DMS79 (cell line): ENCODE results near the gene UBAC2.

Experiments
- DNase-seq: peaks from one replicate; lab custom pipeline; 2025; lab: John Stamatoyannopoulos, UW

The UBAC2 gene

DNA sequence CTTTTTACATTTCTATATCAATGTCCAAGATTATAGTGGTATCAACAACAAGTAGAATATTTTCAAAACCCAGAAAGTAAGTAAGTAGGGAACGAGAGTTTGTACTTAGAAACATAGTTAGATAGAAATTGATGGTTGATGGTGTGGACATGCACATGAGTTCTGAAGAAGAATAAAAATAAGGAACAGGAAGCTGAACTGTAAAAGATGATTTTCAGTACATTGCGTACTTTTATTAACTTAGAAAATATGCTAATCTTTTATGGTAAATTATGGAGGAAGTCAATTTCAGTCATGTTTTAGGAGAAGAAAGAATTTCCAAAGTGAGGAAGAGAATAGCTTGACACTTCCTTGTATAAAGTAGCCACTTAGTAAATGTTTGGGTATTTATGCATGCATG, 69.9 kb downstream of the UBAC2 start:
- DNase-seq, result no peak

DNA sequence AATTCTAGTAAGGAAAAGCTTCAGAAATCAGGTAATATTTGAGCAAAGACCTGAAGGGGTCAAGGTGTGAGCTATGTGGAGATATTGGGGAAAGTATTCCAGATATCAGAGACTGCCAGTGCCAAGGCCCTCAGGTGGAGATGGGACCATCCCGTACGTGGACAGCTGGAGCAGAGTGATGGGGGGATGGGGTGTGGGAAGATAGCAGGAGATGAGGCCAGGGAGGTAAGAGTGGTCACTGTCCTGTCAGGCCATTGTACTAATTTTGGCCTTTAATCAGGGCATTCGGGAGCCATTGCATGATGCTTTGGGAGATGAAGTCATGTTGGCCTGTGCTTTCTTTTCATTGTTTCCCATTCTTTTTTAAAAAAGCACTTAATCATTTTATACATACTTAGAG, 70.6 kb downstream of the UBAC2 start:
- no peak for DNase-seq

DNA sequence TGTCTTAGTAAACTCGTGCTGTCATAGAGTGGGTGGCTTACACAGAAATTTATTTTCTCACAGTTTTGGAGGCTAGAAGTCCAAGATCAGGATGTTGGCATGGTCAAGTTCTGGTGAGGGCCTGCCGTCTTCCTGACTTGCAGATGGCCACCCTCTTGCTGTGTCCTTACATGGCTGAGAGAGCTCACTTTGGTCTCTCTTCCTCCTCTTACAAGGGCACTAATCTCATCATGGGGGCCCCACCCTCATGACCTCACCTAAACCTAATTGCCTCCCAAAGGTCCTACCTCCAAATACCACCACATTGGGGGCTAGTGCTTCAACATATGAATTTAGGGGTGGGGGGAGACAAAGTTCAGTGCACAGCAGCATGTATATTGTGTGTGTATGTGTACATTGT, 71.8 kb downstream of the UBAC2 start:
- no peak for DNase-seq

DNA sequence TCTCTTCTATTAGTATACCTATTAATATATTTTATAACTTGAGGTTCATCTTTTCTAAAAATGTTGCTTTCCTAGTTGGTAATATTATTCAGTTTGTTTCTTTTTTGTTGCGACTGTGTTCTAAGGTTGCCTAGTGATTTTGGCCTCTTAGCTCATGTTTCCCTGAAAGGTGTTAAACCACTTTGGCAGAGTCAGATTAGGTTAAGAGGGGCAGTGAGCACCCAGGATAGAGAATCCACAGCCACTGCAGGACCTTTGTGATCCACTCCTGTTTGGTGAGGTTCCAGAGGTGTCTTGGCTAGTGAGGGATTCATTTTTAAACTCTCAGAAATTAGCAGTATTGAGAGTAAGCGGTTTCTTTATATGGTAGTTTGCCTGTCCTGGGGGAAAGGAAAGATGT, 72.5 kb downstream of the UBAC2 start:
- no peak for DNase-seq

DNA sequence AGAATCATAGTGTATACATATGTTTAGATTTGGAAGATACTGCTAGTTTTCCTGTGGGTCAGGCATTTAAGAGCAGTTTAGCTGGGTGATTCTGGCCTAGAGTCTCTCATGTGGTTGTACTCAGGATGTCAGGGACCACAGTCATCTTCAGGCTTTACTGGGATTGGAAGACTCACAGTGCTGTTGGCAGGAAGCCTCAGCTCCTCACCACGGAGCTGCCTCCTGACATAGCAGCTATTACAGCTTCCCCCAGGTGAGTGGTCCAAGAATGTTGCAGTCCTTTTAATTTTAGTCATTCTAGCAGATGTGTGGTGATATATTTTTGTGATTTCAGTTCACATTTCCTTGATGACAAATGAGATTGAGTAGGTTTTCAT, 74.4 kb downstream of the UBAC2 start:
- DNase-seq, result no peak

DNA sequence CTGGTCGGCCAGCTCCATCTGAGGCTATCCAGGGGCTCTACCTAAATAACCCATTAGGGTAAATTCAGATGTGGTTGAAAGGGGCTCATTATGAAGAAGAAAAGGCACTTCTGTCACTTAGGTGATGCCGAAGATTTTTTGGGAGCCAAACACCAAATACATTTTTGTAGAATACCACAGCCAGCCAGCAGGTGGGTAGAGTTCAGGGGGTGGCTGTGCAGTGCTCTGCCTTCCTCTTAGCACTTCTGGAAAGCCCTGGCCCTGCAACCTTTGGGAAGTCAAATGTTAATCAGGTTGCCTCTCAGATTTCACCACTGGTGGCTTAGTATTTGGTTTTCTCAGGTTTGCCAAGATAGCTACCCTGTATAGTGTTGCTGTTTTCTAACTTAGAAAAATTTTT, 76.1 kb downstream of the UBAC2 start:
- DNase-seq, result no peak

DNA sequence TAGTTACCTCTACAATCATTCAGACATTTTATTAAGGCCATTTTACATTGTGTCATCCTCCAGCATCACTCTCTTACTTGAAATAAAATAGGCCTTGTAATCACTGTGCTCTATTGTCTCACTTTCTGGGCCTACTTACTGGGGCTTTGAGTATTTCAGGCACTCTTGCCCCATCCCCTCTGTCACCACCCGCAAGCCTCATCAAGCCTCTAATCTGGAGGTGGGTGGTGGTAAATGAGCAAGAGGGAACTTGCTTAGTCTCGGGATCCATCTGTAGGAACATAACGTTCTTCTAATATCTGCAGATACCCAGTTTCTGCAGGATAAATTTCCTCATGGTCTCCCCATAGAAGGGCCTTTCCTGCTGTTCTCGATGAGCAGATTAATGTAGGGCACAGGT, 77.0 kb downstream of the UBAC2 start:
- no peak for DNase-seq

DNA sequence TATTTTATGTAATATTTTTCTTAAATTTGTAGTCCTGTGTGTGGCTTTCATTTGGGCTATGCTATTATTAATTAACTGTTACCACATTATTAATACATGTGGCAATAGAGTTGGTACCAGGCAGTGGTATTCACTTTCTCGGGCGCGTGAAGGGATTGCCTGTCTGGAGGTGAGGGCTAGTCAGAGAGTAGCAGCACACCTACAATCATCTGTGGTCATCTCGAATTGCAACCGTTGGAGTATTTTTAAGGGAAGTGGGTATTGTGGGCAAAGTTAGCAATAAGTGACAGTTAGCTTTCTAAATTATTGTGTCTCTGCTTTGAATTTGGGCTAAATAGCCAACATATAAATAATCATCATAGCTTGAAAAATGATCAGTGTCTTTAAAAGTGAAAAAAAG, 77.5 kb downstream of the UBAC2 start:
- no peak for DNase-seq

DNA sequence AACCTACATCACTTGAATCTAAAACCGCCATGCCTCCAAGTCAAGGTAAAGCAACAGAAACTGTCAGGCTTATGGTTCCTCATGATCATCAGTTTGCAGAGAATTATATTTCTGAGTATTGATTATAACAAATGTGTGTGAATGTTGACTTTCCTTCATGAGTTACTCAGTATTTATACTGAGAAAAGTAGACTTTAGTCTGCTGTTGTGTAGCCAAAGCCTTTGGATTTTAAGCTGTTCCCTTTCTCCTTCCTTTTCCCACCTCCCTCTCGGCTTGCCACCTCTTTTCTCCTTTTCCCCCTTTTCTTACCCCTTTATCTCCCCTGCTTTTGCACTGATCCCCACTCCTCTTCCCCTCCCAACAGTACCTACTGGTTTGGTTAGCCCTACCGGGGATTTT, 78.2 kb downstream of the UBAC2 start:
- DNase-seq, result no peak

DNA sequence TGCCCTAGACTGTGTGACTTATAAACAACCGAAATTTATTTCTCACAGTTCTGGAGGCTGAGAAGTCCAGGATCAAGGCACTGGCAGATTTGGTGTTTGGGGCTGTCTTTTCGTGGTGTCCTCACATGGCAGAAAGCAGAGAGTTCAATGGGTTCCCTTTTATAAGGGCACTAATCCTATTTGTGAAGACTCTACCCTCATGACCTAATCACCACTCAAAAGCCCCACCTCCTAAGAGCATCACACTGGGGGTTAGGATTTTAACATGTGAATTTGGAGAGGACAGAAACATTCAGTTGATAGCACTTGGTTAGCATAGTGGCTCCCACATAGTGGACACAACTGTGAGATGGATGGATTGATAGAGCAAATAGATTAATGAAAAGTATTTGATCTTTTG, 79.0 kb downstream of the UBAC2 start:
- no peak for DNase-seq

DNA sequence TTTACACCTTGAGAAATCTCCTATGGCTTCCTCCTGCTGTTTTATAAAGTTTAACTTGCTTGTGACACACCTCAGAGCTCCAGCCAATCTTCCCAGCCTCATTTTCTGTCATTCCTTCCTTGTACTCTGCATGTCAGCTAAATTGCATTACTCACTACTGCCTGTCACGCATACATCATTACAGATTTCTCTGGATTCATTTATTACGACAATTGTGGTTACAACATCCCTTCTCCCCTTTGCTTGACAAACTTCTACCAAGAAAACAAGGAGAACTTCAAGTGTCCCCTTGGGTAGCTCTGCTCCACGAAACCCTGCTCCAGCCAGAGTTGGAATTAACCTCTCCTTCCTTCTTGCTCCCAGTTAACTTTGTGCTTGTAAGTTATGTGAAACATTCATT, 79.5 kb downstream of the UBAC2 start:
- DNase-seq, result no peak

DNA sequence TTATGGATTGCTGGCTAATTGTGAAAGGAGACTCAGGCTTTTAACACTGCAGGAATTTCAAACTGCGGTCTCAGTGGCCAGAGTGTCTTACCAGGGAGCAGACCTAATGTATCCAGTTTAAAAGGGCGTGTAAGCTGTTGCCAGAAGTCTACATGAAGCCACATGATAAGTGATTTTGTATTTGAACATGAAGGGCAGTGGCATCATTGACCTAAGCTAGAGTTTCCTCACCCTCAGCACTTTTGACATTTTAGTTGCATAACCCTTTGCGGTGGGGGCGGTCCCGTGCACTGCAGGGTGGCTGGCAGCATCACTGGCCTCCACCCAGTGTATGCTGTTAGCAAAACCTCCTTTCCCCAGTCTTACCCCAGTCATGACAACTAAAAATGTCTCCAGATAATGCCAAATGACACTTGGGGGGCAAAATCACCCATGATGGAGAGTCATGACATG, 81.2 kb downstream of the UBAC2 start:
- DNase-seq, result no peak

DNA sequence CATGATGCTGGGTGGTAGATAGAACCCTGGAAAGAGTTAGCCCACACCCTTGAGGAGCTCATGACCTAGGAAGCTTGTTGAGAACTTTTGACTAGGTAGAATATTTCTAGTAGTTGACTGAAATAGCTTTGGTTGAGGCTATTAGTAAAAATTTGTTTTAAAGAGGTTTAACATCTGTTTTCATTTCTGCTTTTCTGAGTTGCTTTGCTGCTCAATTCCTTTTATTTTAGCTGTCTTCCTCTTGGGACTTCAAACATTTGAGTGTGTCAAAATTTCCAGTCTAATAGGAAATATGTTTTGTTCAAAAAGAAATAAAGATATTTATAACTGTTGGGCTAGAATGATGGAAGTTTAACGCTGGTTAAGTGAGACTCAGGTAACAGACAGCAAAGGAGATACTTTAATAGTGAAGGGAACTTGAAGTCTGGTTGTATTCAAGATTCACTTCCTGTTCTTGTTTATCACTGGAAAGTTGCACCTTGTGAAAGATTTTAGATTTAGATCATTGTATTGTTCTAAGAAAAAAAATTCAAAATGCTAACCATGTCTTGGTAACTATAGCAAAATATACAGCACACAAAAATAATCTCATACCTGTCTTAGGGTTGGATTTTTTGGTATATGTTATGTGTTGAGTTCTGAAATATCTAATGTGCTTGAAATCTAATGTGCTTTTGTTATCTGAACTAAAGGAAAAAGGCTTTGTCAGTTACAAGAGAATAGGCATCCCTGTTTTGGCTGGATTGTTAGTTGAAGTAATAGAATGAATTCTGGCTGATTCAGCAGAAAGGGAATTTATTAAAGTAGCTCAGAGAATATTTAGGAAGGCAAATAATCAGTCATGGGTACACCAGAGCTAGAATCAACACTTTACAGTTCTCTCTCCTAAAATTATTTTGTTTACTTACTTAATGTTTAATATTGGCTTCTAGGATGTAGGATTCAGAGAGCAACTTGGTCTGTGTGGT, 81.9 kb downstream of the UBAC2 start:
- no peak for DNase-seq

DNA sequence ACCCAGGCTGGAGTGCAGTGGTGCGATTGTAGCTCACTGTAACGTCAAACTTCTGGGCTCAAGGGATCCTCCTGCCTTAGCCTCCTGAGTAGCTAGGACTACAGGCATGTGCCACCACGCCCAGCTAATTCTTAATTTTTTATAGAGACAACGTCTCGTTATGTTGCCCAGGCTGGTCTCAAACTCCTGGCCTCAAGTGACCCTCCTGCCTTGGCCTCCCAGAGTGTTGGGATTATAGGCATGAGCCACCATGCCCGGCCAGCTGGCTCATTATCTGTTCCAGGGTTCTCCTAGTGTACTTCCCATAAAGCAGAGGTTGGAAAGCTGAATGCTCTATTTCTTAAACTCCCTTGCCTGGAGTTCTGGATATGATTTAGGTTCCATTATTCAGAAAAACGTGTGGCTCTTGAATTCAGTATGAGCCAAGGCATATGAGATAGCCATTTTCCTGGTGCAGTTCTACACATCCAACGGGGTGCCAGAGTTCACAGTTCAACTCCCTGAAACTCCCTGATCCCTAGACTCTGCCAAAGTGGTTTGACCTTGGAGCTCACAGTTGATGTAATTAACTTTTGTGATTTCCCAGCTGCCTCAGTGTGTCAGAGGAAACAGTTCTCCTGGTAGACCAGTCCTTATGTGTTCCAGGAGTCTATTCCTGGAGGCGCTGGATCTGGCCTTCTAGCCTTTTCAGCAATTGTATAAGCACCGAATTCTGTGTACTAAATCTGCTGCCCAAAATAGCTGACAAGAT, 85.0 kb downstream of the UBAC2 start:
- DNase-seq, result no peak

DNA sequence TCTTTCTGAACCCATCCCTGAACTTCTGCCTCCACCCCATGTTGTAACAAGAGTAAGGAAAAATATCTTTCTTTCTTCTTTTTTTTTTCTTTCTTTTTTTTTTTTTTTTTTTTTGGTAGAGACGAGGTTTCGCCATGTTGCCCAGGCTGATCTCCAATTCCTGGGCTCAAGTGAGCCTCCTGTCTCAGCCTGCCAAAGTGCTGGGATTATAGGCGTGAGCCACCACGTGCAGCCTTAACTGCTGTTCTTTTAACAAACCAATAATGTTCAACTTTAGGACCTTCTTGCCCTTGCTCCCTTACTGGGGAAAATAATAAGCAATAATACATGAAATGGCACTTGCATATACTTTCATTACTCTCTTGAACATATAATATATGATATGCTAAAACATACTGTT, 86.9 kb downstream of the UBAC2 start:
- no peak for DNase-seq

DNA sequence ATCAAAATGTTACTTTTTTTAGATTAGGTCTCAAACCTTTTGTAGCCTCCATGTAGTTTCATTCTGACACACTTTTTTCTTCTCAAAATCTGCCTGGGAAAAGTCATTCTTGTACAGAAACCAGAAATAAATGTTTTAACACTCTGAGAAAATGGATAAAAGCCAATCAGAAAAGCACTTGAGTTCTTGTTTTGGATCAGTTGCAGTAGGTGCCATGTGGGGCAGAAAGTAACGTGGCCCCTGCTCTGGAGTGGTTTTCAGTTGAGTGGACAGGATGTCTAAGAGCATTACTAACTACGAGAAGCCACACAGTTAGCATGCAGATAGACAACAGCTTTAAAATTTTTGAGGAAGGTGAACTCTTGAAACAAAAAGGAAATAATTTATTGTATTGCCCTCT, 87.4 kb downstream of the UBAC2 start:
- DNase-seq, result peak; percentile 61

DNA sequence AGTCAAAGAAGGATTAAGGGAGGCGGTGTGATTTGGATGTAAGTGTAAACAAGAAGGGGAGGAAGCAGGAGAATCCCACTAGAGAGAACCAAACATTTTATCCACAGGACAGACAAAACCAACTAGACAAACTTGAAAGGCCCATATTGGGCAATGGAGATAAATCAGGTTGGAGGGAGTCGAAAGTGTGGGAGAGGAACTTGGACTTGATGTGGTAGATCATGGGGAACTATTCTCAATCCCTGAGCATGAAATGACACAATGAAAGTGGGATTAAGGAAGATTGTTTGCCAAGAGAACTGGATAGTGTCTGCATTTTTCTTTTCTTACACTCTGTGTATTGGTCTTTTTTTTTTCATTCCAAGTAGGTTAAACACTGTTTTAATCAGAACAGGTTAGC, 88.6 kb downstream of the UBAC2 start:
- no peak for DNase-seq

DNA sequence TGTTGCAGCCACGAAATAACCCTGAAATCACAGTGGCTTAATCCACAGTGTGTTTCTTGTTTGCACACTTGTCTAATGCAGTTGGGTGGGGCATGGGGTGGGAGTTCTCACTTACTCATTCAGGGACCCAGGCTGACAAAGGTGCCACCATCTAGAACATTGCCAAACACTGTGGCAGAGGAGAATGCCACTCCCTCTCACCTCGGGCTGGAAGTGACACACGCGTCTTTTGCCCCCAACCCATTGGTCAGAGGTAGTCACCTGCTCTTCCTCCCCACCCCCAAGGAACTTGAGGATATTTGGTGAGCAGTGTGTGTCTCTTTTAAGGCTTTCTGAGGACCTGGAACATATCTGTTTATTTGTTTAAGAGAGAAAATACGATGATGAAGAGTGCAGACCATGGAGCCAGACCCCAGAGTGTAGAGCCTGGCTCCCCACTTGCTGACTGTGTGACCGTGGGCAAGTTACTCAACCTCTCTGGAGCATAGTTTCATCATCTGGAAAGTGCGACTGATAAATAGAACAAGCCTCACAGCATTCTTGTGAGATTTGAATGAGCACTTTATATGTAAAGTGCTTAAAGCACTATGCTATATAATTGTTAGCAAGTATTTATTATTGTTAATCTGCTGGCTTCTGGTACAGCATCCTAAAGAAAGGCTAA, 89.2 kb downstream of the UBAC2 start:
- DNase-seq, result no peak

DNA sequence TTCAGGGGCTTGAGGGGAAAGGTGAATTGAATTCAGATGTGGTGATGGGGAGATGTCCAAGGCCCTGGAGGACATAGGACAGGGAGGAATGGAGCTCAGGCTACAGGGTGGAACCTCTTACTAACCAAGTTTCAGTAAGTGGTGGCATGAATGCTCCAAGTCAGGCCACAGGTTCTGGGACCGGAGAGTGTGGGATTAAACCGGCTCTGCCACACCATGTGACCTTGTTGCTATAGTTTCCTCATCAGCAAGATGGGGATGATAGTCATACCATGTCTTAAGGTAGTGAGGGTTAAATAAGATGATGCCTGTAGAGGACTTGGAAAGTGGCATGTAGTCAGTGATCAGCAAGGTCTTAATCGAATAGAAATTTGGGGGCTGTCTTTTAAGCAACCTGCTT, 90.2 kb downstream of the UBAC2 start:
- no peak for DNase-seq

DNA sequence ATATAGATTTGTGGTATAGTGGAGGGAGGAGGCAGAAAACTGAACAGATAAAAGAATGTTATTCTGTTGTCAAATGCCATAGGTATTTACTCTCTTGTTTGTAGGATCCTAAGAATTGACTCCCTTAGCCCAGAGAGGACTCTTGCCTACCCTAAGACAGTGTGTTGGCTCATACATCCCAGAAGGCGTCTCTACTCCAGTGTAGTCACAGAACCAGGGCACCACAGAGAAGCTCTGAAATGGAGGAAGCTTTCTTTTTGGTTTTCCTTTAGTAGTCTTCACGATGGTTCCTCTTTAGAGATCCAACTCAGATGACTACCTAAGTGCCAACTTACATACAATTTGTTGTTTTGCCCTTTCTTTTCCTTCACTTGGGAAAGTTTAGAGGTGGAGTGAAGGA, 92.5 kb downstream of the UBAC2 start:
- no peak for DNase-seq

DNA sequence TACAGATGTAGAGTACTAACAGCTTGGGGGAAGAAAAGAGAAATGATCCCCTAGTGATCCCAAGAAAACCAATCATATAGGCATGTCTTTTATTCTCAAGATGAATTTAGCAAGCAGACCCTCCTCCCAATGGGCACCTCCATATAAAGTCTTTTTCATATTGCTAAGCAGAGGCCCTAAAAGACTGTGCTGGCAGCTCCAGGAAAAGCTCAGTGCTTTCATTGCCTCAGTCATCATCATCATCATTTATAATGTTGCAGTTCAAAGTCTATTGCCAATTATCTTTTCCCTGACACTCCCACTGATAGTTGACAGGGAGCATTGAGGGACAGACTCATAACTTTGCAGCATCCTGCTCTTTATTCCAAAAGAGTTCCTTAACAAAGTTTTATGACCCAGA, 93.5 kb downstream of the UBAC2 start:
- no peak for DNase-seq

DNA sequence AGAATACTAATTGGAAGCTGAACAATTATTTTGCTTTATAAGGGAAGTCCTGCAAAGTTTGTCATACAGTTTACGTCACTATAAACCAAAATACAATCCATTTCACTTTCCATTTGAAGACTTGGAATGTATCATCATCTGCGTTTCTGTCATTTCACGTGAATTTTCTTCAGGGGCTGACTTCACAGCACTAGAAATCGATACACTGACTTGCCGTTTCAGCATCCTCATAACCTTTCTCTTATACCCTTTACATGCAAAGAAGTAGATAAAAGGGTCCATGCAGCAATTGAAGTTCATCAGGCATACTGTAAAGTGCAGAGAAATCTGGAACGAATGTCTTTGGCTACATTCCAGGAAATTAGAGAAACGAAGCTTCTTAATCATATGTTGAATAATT, 94.3 kb downstream of the UBAC2 start:
- no peak for DNase-seq
